ENCODE measurements around the gene RNU1-3.
"Not testable (repeated sequence)": the region's sequence is repeated elsewhere in the genome, so short reads cannot be mapped to it uniquely, and the experiment has no call there.

GRCh38 chr1:16647179-16648176 is 19.3 kb downstream of the RNU1-3 start:
- not testable (repeated sequence) for TF ChIP-seq POLR2A, CTCF (IDR thresholded peaks at IDR 0.05)
